Activated CD4-positive, CD25-positive, alpha-beta regulatory T cell treated with anti-CD3 and anti-CD28 coated beads, Interleukin-2, amount 50 U/mL, for 72 hours (primary cell): Measurements from ENCODE around the gene ASTN2.

Source experiments
- DNase-seq: peaks from one replicate; pipeline ENCODE4 v3.0.0; 2021

The ASTN2 gene

DNA sequence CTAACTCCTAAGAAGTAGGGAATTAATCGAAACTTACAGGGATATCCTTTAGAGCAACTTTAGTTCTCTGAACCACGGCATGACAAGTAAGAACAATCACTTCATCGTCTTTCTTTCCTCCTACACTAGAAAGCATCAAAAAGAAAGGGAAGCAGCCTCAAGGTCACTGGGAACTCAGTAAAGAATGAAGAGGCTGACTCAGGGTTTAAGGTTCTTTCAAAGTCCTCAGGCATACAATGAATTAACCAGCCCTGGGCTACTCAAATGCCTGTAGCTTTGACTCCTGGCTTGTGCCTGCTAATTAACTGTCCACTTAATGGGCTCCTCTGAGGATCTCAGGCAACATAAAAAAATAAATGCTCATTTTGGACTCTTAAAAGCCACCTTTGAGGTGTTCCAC lies 625.8 kb downstream of the ASTN2 start:
- no peak for DNase-seq

DNA sequence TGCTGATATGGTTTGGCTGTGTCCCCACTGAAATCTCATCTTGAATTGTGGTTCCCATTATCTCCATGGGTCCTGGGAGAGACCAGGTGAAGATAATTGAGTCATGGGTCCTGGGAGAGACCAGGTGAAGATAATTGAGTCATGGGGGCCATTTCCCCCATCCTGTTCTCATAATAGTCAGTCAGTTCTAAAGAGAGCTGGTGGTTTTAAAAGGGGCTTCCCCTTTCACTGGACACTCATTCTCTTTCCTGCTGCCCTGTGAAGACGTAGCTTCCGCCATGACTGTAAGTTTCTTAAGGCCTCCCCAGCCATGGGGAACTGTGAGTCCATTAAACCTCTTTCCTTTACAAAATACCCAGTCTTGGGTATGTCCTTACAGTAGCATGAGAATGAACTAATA lies 628.1 kb downstream of the ASTN2 start:
- DNase-seq = no peak

DNA sequence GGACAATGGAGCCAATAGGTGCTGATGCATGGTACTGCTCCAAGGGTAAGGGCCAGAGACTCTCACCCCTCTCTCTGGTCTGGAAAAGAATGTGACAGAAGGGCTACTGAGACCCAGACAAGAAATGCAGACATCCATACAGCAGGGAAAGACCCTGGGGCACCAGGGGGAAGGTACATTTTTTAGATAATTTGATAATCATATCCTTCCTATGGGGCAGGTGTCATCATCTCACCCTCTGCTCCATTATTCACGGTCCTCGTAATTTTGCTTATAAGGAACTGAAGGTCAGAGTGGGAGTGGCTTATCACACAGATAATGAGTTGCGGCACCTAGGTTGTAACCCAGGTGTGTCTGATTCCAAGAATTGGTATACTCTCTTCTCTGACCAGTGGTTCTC lies 637.7 kb downstream of the ASTN2 start:
- DNase-seq = no peak

DNA sequence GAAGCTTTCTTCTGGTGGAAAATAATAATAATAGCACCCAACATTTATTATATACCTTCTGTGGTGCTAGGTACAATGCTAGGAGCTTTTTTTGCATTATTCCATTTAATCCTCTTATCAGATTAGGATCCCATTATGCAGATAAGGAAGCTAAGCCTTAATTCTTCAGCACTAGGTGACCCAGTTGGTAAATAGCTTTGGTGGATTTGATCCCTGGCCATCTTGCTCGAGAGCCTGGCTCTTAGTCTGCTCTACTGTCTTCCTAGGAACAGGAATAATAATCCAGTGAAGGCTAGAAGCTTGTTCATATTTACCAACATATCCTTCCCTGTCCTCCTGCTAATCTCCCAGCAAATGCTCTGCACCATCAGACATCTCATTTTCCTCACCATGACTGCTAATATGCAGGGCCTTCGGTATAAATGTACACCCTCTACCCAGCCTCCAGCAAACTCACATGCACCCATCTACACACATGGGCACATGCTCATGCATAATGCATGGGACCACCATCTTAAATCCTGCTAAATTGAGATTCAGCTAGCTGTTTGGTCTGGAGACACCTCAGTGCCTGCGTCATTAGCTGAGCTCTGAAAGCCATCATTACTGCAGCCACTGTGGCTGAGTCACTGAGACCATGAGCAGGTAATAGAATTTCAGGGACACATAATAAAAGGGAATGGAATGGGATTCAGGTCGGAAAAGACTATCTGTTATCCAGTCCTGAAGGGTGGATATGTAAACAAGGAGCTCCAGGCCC lies 640.3 kb downstream of the ASTN2 start:
- DNase-seq = no peak

DNA sequence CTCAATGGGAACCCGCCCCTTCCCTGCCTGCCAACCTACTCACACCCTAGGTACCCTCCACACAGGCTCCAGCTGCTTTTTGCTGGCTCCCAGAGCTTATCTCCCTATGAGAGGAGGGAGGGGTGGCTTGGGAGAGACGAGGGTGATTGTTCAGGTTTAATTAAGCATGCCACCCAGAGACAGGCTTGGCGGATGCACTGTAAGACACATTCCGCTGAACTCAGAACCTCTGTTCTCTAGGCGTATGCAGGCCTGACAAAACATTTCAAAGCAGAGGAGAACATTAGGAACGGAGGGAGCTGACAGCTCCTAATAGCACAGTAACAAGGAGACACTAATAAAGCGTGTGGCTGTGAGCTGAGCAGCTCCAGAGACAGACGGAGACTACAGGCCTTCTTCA lies 647.6 kb downstream of the ASTN2 start:
- DNase-seq = no peak

DNA sequence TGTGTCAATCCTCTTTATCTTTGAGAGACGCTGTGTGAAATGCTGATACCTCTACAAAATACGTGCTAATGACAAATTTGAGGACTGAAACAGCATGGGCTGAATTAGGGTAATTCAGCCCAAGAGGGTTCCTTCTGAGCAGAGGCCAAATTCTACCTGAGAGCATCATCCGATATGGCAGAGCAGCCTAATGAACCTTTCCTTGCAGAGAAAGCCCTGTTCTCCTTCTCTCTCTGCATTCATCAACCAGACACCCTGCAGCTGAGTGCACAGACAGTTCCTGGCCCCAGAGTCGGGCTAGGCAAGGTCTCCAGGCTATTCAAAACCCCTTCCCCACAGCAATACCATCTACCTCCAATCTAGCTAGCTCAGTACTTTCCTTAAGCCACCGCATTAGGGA lies 649.8 kb downstream of the ASTN2 start:
- no peak for DNase-seq

DNA sequence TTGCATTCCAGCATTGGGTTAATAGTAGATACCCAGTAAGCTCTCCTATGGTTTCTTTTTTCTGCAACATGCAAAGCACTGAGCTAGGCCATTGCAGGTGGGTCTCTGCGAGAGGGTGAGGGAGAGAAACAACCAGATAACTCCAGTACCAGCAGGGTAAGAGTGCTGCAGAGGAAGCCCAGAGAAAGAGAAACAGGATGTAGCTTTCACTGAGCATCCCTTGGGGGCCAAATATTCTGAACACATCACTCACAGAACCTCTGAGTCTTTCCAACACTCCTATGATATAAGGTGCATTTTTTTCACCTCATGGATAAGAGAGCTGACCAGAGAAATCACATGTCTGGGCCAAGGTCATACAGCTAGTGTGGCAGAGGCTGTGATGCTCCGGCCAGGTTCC lies 651.1 kb downstream of the ASTN2 start:
- no peak for DNase-seq

DNA sequence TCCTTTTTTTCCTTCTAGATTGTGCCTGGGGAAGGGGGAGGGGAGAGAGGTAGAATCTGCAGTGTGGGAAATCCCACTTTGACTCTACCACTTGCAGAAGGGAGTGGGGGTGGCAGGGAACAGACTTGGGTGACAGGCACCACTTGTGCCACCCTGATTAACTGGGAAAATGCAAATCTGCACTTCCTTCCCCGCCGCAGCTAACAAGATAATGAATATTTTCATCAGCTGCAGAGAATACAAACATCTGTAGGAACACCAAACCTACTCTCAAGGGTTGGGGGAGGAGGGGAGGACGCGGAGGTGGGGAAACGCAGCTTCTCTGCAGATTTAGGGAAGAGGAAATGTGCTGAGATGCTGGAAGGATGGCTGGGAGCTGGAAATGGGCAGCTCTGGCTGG lies 654.2 kb downstream of the ASTN2 start:
- no peak for DNase-seq

DNA sequence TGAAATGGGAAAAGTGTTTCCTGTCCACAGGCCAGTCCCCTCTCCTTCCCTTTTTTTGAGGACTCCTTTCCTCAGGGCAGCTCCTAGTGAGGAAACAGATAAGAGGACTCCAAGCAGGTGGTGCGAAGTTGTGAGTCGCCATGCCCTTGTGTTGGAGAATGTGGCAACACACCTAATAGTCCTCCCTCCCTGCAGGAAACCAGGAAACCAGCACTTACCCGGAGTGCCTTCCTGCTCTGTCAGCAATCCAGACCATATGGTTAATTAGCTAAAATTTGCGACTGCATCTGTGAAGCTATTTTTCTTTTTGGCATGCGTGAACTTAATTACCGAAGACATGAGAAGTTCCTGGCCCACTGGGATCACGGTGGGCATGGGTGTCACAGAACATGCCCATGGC lies 657.8 kb downstream of the ASTN2 start:
- no peak for DNase-seq

DNA sequence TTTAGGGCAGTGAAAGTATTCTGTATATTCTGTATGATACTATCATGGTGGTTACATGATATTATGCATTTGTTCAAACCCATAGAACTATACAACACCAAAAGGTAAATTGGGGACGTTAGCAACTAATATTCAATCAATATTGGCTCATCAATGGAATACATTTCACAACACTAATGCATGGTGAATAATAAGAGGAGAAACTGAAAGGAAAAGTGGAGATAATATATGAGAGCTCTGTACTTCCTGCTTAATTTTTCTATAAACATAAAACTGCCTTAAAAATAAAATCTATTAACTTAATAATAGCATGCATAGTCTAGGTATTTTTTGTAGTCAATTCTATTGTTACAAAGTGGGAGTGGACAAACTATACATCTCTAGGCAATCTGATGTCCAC lies 661.5 kb downstream of the ASTN2 start:
- no peak for DNase-seq

DNA sequence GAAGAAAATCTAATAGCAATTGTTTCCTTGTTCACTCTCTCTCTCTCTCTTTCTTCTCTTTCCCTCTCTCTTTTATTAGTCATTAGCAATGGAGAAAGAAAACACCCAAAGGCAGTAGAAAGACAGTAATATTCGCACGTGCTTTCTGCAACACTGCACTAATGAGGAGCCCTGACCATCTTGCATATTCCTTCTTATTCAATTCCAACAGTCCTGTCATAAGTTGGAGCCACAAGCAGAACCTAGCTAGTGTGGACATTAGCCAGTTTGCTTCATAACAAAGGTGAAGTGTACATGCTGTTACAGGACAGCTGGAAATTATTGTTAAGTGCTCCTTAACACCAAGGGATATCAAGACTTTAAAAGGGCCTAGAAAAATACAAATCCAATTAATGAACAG lies 664.3 kb downstream of the ASTN2 start:
- no peak for DNase-seq

DNA sequence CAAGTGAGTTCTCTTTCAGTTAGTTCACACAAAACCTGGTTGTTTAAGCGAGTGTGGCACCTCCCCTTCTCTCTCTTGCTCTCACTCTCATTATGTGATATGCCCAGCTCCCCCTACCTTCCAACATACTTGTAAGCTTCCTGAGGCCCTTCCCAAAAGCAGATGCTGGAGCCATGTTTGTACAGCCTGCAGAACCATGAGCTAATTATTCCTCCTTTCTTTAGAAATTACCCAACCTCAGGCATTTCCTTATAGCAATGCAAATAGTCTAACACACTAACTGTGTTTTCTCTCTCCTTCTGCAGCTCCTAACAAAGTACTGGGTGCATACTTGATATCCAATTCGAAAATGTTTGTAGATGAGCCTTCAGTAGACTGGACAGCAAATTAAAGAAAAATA lies 665.1 kb downstream of the ASTN2 start:
- no peak for DNase-seq

DNA sequence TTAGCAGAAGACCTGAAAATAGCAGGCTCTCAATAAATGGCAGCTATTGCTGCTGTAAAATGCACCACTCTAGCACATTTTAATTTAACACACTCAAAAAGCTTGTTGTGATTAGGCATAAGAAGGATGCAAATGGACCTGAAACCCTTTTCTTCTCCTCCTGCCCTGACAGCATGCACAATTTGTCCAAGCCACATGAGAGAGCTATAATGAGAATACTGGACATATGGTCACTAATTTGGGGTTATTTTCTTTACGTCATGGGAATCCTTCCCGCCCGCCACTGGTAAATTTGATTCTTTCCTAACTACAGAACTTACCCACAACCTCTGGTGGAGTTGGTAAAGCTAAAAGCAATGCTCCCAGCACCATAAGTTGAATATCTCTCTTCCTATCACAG lies 665.7 kb downstream of the ASTN2 start:
- DNase-seq = no peak

DNA sequence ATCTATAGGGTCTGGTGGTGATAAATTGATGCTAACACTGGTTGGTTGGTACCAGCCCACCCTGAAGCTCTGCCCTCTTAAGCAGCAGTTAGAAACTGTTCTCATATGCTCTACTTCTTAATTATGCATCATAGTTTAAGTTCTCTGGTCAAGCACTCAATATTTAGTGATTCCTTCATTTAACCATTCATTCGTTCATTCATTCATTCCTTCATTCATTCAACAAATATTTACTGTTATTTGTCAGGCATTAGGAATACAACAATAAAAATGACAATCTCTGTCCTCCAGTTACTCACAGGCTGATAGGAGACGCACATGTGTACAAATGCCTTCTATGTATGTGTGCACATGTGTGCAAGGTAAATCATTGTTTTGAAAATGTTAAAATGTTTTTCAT lies 673.1 kb downstream of the ASTN2 start:
- no peak for DNase-seq

DNA sequence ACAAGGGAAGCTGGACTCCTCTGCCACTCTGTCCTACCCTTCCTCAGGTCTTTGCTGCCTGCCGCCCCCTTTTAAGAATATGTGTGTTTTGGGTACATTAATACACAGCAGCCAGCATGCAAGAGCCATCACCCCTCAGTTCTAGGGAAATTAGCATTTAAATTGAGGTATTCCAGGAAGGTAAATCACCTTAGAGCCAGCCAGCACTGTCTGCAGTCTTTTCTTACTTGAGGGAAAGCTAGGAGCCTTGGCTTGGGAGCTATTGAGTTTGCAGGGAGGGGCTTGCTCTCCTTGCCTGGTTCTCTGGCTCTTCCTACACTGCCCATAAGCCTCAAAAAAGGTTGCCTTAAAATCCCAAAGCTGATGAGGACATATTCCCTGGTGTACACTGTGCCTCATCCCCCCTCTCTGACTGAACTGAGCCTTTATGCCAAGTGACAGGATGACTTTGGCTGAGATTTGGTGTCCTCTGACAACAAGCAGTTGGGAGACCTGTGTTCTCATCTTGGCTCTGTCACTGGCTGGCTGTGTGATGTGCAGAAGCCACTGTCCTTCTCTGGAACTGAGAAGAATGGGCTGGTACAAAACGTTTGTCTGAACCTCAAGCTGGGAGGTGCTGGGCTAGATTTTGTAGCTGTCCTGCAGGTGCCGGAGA lies 673.6 kb downstream of the ASTN2 start:
- DNase-seq = no peak

DNA sequence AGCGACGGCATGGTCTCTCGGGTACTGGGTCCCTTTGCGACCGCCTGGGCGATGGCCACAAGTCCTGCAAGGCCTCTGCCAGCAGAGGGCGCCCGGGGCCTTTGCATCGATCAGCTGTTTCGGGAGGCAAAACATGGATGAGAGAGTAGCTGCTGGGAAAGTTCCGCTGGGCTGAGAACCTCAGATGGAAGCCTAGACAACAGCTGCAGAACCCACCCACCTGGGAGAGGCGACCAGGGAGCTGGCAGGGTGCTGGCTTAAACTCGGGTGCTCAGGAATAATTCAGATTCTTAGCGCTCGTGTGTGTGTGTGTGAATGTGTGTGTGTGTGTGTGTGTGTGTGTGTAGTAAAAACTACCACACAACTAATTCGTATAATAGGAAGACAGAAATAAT lies 677.7 kb downstream of the ASTN2 start:
- DNase-seq = peak; percentile 67

DNA sequence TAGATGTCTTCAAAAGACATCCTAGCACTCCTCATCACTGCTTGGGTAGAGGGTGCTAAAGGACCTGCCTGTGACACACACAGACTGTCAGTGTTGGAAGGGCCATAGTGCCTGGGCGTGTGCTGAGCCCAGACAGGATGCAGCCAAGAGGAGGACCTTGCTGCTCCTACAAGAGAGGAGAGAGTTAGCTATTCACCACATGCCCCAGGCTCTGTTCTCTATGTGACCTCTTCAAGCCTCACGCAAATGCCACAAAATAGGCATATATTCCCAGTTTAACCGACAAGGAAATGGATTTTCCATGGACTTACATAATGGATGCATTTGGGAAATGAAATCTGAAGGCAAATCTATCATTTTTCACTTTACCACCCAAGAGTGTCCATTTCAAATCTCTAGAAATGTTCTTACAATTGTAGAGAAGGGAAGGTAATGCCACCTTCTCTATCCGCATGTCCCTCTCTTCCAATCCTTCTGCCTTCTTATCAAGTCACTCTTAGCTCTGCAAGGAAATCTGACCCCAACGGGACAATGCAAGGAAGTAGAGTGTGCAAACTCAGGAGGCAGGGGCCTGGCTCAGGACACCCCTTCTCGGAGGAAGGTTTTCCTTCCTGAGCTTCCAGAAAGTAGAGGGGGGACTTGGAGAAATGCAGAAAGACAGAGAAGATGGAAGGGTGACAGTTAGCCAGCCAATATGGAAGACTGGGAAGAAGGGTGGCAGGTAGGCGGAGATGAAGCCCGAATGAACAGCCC lies 678.3 kb downstream of the ASTN2 start:
- no peak for DNase-seq

DNA sequence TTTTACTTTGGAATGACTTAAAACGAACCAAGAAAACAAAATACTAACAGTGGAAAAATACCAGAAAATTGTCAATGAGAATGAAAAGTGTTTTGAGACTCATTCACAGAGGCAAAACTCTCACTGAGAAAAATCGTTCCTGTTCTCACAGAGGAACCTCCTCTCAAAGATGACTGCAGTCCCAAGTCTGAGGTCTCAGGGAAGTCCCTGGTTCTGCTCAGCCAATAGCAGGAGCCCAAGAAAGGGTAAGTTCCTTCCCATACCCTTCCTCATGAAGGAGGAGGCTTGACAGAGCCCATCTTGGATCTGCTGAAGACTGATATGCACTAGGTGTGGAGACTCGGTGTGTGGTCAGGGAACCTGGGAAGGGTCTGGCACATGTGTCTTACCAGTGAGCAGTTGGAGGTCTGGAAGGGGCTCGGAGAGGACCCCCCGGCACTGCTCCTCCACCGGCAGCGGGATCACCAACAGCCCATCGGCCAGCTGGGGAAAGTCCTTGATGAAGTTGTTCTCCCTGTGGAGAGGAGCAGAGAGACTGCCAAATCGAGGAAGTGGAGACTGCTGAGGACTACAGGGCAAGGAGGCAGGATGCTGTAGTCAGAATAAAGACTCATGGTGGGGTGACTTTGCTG lies 681.7 kb downstream of the ASTN2 start:
- DNase-seq = no peak

DNA sequence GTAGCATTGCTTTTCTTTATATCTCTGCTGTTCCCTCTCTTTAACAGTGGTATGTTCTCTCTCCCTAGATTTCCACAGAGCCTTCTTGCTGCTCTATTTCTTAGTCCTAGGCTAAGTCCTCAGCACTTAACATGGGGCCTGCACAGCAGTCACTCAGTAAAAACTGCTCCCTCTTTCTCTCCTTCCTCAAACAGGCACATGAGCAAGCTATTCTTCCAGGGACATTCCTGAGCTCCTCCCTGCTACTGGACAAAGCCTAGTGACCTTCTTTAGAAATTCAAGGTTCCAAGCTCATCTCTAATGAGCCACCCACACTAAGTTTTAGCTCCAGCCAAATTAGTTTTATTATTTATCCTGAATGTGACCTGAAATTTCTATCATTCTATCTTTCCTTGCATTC lies 688.3 kb downstream of the ASTN2 start:
- DNase-seq = no peak

DNA sequence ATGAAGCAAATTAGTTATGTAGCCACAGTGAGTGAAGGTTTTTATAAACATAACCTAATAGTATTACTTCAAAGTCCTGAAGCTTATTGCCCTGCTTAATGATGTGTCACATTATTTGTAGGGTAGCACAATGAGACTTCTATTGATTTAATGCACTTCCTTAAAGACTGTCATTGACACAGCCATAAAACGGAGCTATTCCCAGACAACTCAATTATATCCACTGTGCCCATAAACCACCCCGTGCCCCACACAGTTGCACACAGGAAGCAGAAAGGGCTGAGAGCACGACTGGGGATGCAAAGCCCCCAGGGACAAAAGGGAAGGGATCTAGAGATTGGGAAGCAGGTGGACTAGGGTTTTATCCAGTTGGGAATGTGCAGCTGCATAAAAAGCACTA lies 690.7 kb downstream of the ASTN2 start:
- DNase-seq = no peak

DNA sequence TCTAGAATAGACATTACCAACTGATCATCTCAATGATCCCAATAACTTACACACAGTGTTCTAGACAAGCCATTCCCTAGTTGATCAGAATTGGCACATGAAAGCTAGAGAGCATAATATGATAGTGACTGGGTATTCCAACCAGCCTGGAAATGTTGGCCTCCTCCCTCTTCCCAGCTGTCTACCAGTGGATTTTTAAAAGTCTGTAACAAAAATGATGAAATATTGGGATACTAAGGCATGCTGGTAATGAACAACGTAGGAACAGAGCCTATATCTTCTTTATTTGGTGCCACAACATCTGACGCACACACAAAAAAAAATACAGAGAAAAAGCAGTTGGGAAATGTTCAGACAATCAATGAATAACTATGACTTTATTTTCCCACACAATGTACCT lies 692.9 kb downstream of the ASTN2 start:
- DNase-seq = no peak

DNA sequence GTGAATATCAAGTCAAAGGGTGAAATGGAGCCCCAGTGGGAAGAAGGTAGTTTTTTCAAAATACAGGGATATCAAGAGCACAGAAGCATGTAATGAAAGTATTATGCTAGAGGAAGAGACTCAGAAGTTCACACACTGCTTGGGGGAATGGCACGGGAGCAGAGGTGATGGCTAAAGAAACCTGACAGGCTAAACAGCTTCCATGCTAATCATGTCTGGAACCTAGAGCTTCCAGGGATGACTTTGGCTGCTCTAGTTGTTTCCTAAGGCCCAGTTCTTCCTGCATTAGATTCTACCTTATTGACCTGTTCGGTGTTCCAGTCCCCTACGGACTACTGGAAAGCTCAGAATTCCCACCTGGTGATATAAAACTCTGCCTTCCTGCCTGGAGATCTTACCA lies 693.4 kb downstream of the ASTN2 start:
- no peak for DNase-seq

DNA sequence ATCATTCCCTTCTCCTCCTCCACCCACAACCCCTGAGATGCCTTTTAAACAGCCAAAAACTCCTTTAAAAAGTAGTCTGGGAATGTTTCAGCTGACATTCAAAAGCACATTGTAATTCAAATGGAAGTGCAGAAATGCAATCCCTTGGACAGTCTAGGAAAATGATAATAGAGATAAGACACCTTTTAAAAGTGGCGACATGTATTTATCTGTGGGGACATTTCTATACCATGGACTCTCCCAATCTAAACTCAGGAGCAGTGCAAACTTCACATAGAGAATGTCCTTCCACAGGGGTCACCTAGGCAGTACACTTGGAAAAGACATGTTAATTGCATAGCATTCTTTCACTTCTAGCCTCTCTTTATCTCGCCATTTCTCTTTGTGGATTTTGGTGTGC lies 694.7 kb downstream of the ASTN2 start:
- DNase-seq = no peak

DNA sequence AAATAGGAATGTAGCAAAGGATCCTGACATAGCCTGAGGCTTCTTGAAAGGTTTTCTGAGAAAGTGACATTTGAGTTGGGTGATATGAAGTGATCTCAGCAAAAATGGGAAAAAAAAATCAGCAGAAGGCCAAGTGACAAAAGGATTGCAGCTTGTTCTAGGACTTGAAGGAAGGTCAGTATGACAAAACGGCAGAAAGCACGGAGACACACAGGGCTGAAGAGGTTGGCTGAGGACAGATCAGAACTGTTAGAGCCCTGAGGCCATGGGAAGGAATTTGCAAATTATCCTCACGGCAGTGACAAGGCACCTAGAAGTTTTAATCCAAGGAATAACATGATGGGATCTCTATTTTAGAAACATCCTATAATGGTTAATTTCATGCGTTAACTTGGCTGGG lies 696.7 kb downstream of the ASTN2 start:
- no peak for DNase-seq
